Endothelial cell of umbilical vein (primary cell): ENCODE data around the gene SPOCD1. TPM values are rescaled to one million over a fixed set of nuclear protein-coding genes. Genes with fewer than 3 reads are reported as not detected.

ENCODE experiments used
- BruUV-seq: library from RNA; stranded (reverse); fragments of 400-500 nt; replicated peaks from 2 replicates; lab custom pipeline; 2021; lab: Mats Ljungman, UMichigan
- CTCF ChIA-PET: fragments of 300-600, 350-600 bp; sonication (Branson Sonifier 250); formaldehyde crosslinking; loops from one replicate; lab custom pipeline; 2021; ENCODE audit warnings: antibody characterized with exemption, inconsistent platforms; lab: Charles Lee
- POLR2A ChIA-PET: fragments of 300-600, 350-600 bp; sonication (Branson Sonifier 250); formaldehyde crosslinking; loops from one replicate; lab custom pipeline; 2021; ENCODE audit warnings: antibody characterized with exemption, inconsistent platforms; lab: Charles Lee
- DNase-seq: peaks from one replicate; pipeline ENCODE4 v3.0.0-alpha.2; 2011; ENCODE audit warnings: low read depth, low spot score
- FAIRE-seq: peaks from 2 replicates; lab custom pipeline; 2011; peaks lifted over from hg19 to GRCh38; lab: Jason Lieb, UNC
- H2AFZ ChIP-seq: 2 replicates; pipeline ENCODE4 v1.6.0; 2012; ENCODE audit warnings: low read depth, low read length, control low read depth, inconsistent platforms
- H3K27ac ChIP-seq: 2 replicates; pipeline ENCODE4 v1.5.1; 2011; ENCODE audit warnings: low read depth, mild to moderate bottlenecking, control low read depth, low read length, moderate library complexity; ENCODE audit not compliant: insufficient read depth
- H3K27me3 ChIP-seq, 2 experiments: 2 replicates each; pipeline versions ENCODE4 v1.6.0 to v1.6.1; 2011; ENCODE audit warnings: low read length in 2 of 2, mixed read lengths in 1 of 2; ENCODE audit not compliant: control insufficient read depth in 2 of 2, insufficient read depth in 2 of 2
- H3K36me3 ChIP-seq, 2 experiments: 2 replicates in 1 of 2; 3 replicates in 1 of 2; pipeline ENCODE4 v1.5.1; 2011; ENCODE audit warnings: low read length in 2 of 2, mild to moderate bottlenecking in 1 of 2, moderate library complexity in 1 of 2; ENCODE audit not compliant: control insufficient read depth in 2 of 2, insufficient read depth in 2 of 2; ENCODE audit errors: extremely low read depth in 1 of 2
- H3K4me1 ChIP-seq: 3 replicates; pipeline ENCODE4 v1.5.1; 2011; ENCODE audit warnings: mild to moderate bottlenecking, low read length; ENCODE audit not compliant: control insufficient read depth, insufficient read depth; ENCODE audit errors: extremely low read depth
- H3K4me2 ChIP-seq: 2 replicates; pipeline ENCODE4 v1.6.1; 2011; ENCODE audit warnings: low read length, control low read depth, mixed read lengths; ENCODE audit not compliant: insufficient read depth
- H3K4me3 ChIP-seq, 3 experiments: fragments of 200-600 bp in 1 of 3; sonication (generic), shearing (Covaris generic) in 1 of 3; replicated peaks in 1 of 3; 2 replicates each; pipeline ENCODE4 v1.5.1; 2011 to 2016; ENCODE audit warnings: control low read depth in 3 of 3, low read length in 3 of 3, mild to moderate bottlenecking in 2 of 3, inconsistent platforms in 1 of 3, low read depth in 1 of 3, moderate library complexity in 1 of 3; ENCODE audit not compliant: insufficient read depth in 1 of 3
- H3K79me2 ChIP-seq: 2 replicates; pipeline ENCODE4 v1.6.0; 2012; ENCODE audit warnings: low read length, inconsistent platforms; ENCODE audit not compliant: control insufficient read depth, insufficient read depth
- H3K9ac ChIP-seq: replicated peaks from 2 replicates; pipeline ENCODE3; 2011; ENCODE audit warnings: low read length, control low read depth; ENCODE audit not compliant: insufficient read depth; ENCODE audit errors: extremely low read depth
- H3K9me1 ChIP-seq: replicated peaks from 3 replicates; pipeline ENCODE4 v1.6.0; 2011; ENCODE audit warnings: mild to moderate bottlenecking, low read length; ENCODE audit not compliant: control insufficient read depth, insufficient read depth; ENCODE audit errors: extremely low read depth
- H3K9me3 ChIP-seq: replicated peaks from 2 replicates; pipeline ENCODE4 v1.5.1; 2012; ENCODE audit warnings: low read length, inconsistent platforms; ENCODE audit not compliant: control insufficient read depth, insufficient read depth
- H4K20me1 ChIP-seq: replicated peaks from 2 replicates; pipeline ENCODE3; 2011; ENCODE audit warnings: mild to moderate bottlenecking, low read length; ENCODE audit not compliant: control insufficient read depth, insufficient read depth; ENCODE audit errors: extremely low read depth
- CTCF ChIP-seq, 2 donors: IDR thresholded peaks; 1 replicate in 1 of 2; 2 replicates in 1 of 2; pipeline ENCODE4 v1.5.1; 2011; ENCODE audit warnings: low read length in 2 of 2, mild to moderate bottlenecking in 2 of 2, moderate library complexity in 2 of 2, control low read depth in 1 of 2, inconsistent platforms in 1 of 2, low read depth in 1 of 2; ENCODE audit not compliant: insufficient read depth in 1 of 2; ENCODE audit errors: extremely low read depth in 1 of 2
- EZH2 ChIP-seq: IDR thresholded peaks from 2 replicates; pipeline ENCODE4 v1.6.1; 2012; ENCODE audit warnings: borderline replicate concordance, low read depth, mild to moderate bottlenecking, moderate library complexity, low read length, inconsistent platforms; ENCODE audit not compliant: severe bottlenecking
- FOS ChIP-seq: IDR thresholded peaks from 2 replicates; pipeline ENCODE4 v1.6.1; 2011; ENCODE audit warnings: mild to moderate bottlenecking, low read length, moderate library complexity, borderline replicate concordance; ENCODE audit not compliant: insufficient read depth
- GATA2 ChIP-seq: IDR thresholded peaks from 2 replicates; pipeline ENCODE4 v1.7.0; 2011; ENCODE audit warnings: low read depth, mild to moderate bottlenecking, moderate library complexity, mixed read lengths, low read length; ENCODE audit not compliant: insufficient read length, insufficient read depth
- JUN ChIP-seq: IDR thresholded peaks from 2 replicates; pipeline ENCODE4 v1.6.1; 2011; ENCODE audit warnings: borderline replicate concordance, low read depth; ENCODE audit not compliant: insufficient read length, insufficient read depth
- MAX ChIP-seq: IDR thresholded peaks from 2 replicates; pipeline ENCODE4 v1.6.1; 2011; ENCODE audit not compliant: insufficient read depth, insufficient read length
- MYC ChIP-seq: IDR thresholded peaks from one replicate; pipeline ENCODE4 v1.6.1; 2011; ENCODE audit warnings: mild to moderate bottlenecking, low read depth, low read length
- POLR2A ChIP-seq: IDR thresholded peaks from 2 replicates; pipeline ENCODE4 v1.6.1; 2012; ENCODE audit warnings: low read depth, mild to moderate bottlenecking, control low read depth, low read length
- POLR2AphosphoS5 ChIP-seq: IDR thresholded peaks from 2 replicates; pipeline ENCODE4 v1.6.1; 2012; ENCODE audit warnings: low read depth, mild to moderate bottlenecking, control low read depth, low read length, moderate library complexity; ENCODE audit not compliant: insufficient read depth
- dilution Hi-C: fragments of 300-500 bp; cut with MboI; formaldehyde crosslinking; loops from one replicate; pipeline ENCODE4 v1.15.0; 2019; ENCODE audit warnings: low sequenced_read_pairs; ENCODE audit not compliant: extremely low pct_ligation_motif_present
- intact Hi-C: fragments of 100-400 bp; cut with micrococcal nuclease; formaldehyde crosslinking; loops from one replicate; pipeline ENCODE4 v1.10.0; 2022
- polyA plus RNA-seq, 4 experiments: library from polyadenylated mRNA; depleted of rRNA in 3 of 4; stranded (reverse) in 3 of 4; unstranded in 1 of 4; fragments of >200 nt; gene quantifications; 2 replicates each; pipeline versions ENCODE4 v1.2.1 to v1.2.3, GENCODE V29; 2011 to 2012; ENCODE audit warnings: missing spikeins in 1 of 4
- total RNA-seq: library from RNA; stranded (reverse); gene quantifications from 2 replicates; pipeline ENCODE4 v1.2.3, GENCODE V29; 2021

Gene SPOCD1
- total and polyA plus RNA-seq, 2 donors (not counting 3 experiments of a cell fraction or from before 2014, with no cell fraction given) = 0.27 to 33.0 TPM

- Histone ChIP-seq H3K4me1 (no peaks in the 10 kb centered on the region), H3K36me3 (no peaks in the 10 kb centered on the region), H3K9me1 (no peaks in the 10 kb centered on the region), H3K79me2 (no peaks in the 10 kb centered on the region), H3K9ac (no peak overlapping the region), H3K4me3 (no peak overlapping the region), H3K27me3 (peaks cover 0 to 1% of the 10 kb centered on the region in 2 experiments), H3K27ac (no peak overlapping the region), H3K9me3 (no peaks in the 10 kb centered on the region), H2AFZ (no peak overlapping the region), H3K4me2 (no peak overlapping the region), H4K20me1 (no peaks in the 10 kb centered on the region)
- FAIRE-seq (no peak), DNase-seq (no peak)
- BruUV-seq = no TSS peak
- no peak for TF ChIP-seq MAX
- TF ChIP-seq POLR2A = no peak
- TF ChIP-seq FOS = no peak
- no peak for TF ChIP-seq MYC
- no peak for TF ChIP-seq POLR2AphosphoS5
- TF ChIP-seq EZH2 = no peak
- TF ChIP-seq GATA2 = no peak
- no peak for TF ChIP-seq JUN
- CTCF ChIA-PET = no interaction called here
- intact Hi-C loops = no loop called here
- dilution Hi-C loops = no loop called here
- POLR2A ChIA-PET = no interaction called here
These were observed 30.7 kb upstream of the SPOCD1 start for GRCh38 chr1:31846484-31846883.

GRCh38 chr1:31843506-31843905 is 27.7 kb upstream of the SPOCD1 start:
- Histone ChIP-seq H2AFZ (no peak overlapping the region), H4K20me1 (no peaks in the 10 kb centered on the region), H3K79me2 (no peaks in the 10 kb centered on the region), H3K9ac (no peak overlapping the region), H3K9me3 (no peaks in the 10 kb centered on the region), H3K27ac (no peak overlapping the region), H3K9me1 (no peaks in the 10 kb centered on the region), H3K36me3 (no peaks in the 10 kb centered on the region), H3K4me3 (no peak overlapping the region), H3K27me3 (no peaks in the 10 kb centered on the region), H3K4me1 (no peaks in the 10 kb centered on the region), H3K4me2 (no peak overlapping the region)
- dilution Hi-C loops = no loop called here
- no peak for TF ChIP-seq GATA2
- no peak for TF ChIP-seq EZH2
- no peak for TF ChIP-seq CTCF (IDR thresholded peaks at IDR 0.05; ENCODE audit: extremely low read depth in 1 of 2, insufficient read depth in 1 of 2, low read depth in 1 of 2, low read length in 2 of 2)
- TF ChIP-seq MAX = no peak
- no peak for TF ChIP-seq POLR2AphosphoS5
- TF ChIP-seq POLR2A = no peak
- TF ChIP-seq MYC = no peak
- no peak for TF ChIP-seq JUN
- no peak for TF ChIP-seq FOS
- CTCF ChIA-PET = interaction anchor here (0.7 to 2.1 kb wide), 5 partner anchors 22 to 138 kb away, joined by 3 to 13 read pairs (median 3); partner anchors contain the start of gene SPOCD1
- no TSS peak for BruUV-seq
- DNase-seq = peak; percentile 4
- intact Hi-C loops = no loop called here
- POLR2A ChIA-PET = no interaction called here
- FAIRE-seq = peak; percentile 21
